Measurements from ENCODE around the gene RBMS3. TPM values are rescaled to one million over a fixed set of nuclear protein-coding genes. Genes with fewer than 3 reads are reported as not detected.
"Not testable (repeated sequence)": the region's sequence is repeated elsewhere in the genome, so short reads cannot be mapped to it uniquely, and the experiment has no call there.

The RBMS3 gene
- total RNA-seq, 3 donors from 2014 or later = 0.81 to 1.9 (median 1.1) TPM

GRCh38 chr3:29312395-29312794 is 31.5 kb downstream of the RBMS3 start:
- Mint-ChIP-seq H3K36me3 (ENCODE audit: insufficient read depth) (no peaks in the 10 kb centered on the region), H3K4me3 (no peak overlapping the region), H3K27me3 (ENCODE audit: low read depth) (no peaks in the 10 kb centered on the region), H3K4me1 (ENCODE audit: low read depth) (no peaks in the 10 kb centered on the region), H3K9me3 (no peaks in the 10 kb centered on the region)
- no peak for ATAC-seq
- DNase-seq = no peak

- no peaks in the 10 kb centered on the region for H3K27me3 Mint-ChIP-seq (ENCODE audit: low read depth)
- ATAC-seq (no peak), DNase-seq (no peak)
- no peaks in the 10 kb centered on the region for H3K9me3 Mint-ChIP-seq
- H3K4me1 Mint-ChIP-seq (ENCODE audit: low read depth) = no peaks in the 10 kb centered on the region
- no peaks in the 10 kb centered on the region for H3K36me3 Mint-ChIP-seq (ENCODE audit: insufficient read depth)
- H3K4me3 Mint-ChIP-seq = no peak overlapping the region
These were observed 32.1 kb downstream of the RBMS3 start for GRCh38 chr3:29312960-29313452.

- Mint-ChIP-seq H3K9me3 (no peaks in the 10 kb centered on the region), H3K4me3 (no peak overlapping the region)
- no peak for ATAC-seq
These were observed 33.3 kb downstream of the RBMS3 start for GRCh38 chr3:29313981-29314726.

GRCh38 chr3:29314727-29315088 is 33.8 kb downstream of the RBMS3 start:
- no peak for DNase-seq
- H3K4me1 Mint-ChIP-seq (ENCODE audit: low read depth) = no peaks in the 10 kb centered on the region
- H3K36me3 Mint-ChIP-seq (ENCODE audit: insufficient read depth) = no peaks in the 10 kb centered on the region
- no peak overlapping the region for H3K4me3 Mint-ChIP-seq
- H3K27me3 Mint-ChIP-seq (ENCODE audit: low read depth) = no peaks in the 10 kb centered on the region
- ATAC-seq = no peak
- H3K9me3 Mint-ChIP-seq = no peaks in the 10 kb centered on the region

More at GRCh38 chr3:29313981-29314726, 33.3 kb downstream of the RBMS3 start:
- Mint-ChIP-seq H3K27me3 (ENCODE audit: low read depth) (no peaks in the 10 kb centered on the region), H3K36me3 (ENCODE audit: insufficient read depth) (no peaks in the 10 kb centered on the region), H3K4me1 (ENCODE audit: low read depth) (no peaks in the 10 kb centered on the region)
- no peak for DNase-seq

GRCh38 chr3:29317659-29318173 is 36.8 kb downstream of the RBMS3 start:
- ATAC-seq (no peak), DNase-seq (no peak)
- H3K4me1 Mint-ChIP-seq (ENCODE audit: low read depth) = no peaks in the 10 kb centered on the region
- no peaks in the 10 kb centered on the region for H3K9me3 Mint-ChIP-seq
- no peak overlapping the region for H3K4me3 Mint-ChIP-seq
- H3K36me3 Mint-ChIP-seq (ENCODE audit: insufficient read depth) = no peaks in the 10 kb centered on the region
- no peaks in the 10 kb centered on the region for H3K27me3 Mint-ChIP-seq (ENCODE audit: low read depth)

- H3K27me3 Mint-ChIP-seq (ENCODE audit: low read depth) = no peaks in the 10 kb centered on the region
- no peak overlapping the region for H3K4me3 Mint-ChIP-seq
- no peaks in the 10 kb centered on the region for H3K36me3 Mint-ChIP-seq (ENCODE audit: insufficient read depth)
- no peaks in the 10 kb centered on the region for H3K4me1 Mint-ChIP-seq (ENCODE audit: low read depth)
- DNase-seq = no peak
- no peaks in the 10 kb centered on the region for H3K9me3 Mint-ChIP-seq
- no peak for ATAC-seq
These were observed 37.4 kb downstream of the RBMS3 start for GRCh38 chr3:29318251-29318650.

GRCh38 chr3:29319262-29319661 is 38.4 kb downstream of the RBMS3 start:
- no peak for ATAC-seq
- Mint-ChIP-seq H3K4me3 (no peak overlapping the region), H3K27me3 (ENCODE audit: low read depth) (no peaks in the 10 kb centered on the region), H3K9me3 (no peaks in the 10 kb centered on the region), H3K36me3 (ENCODE audit: insufficient read depth) (no peaks in the 10 kb centered on the region), H3K4me1 (ENCODE audit: low read depth) (peaks cover 1% of the 10 kb centered on the region)
- DNase-seq = no peak

GRCh38 chr3:29319798-29320197 is 38.9 kb downstream of the RBMS3 start:
- ATAC-seq (no peak), DNase-seq (no peak)
- H3K4me3 Mint-ChIP-seq = no peak overlapping the region
- no peaks in the 10 kb centered on the region for H3K27me3 Mint-ChIP-seq (ENCODE audit: low read depth)
- H3K4me1 Mint-ChIP-seq (ENCODE audit: low read depth) = peaks cover 1% of the 10 kb centered on the region
- no peaks in the 10 kb centered on the region for H3K36me3 Mint-ChIP-seq (ENCODE audit: insufficient read depth)
- no peaks in the 10 kb centered on the region for H3K9me3 Mint-ChIP-seq

- H3K4me1 Mint-ChIP-seq (ENCODE audit: low read depth) = peaks cover 1% of the 10 kb centered on the region
- no peaks in the 10 kb centered on the region for H3K9me3 Mint-ChIP-seq
- no peak for ATAC-seq
- no peaks in the 10 kb centered on the region for H3K36me3 Mint-ChIP-seq (ENCODE audit: insufficient read depth)
- H3K27me3 Mint-ChIP-seq (ENCODE audit: low read depth) = no peaks in the 10 kb centered on the region
- H3K4me3 Mint-ChIP-seq = no peak overlapping the region
- no peak for DNase-seq
These were observed 41.7 kb downstream of the RBMS3 start for GRCh38 chr3:29322586-29322985.

- DNase-seq (no peak), ATAC-seq (no peak)
- Mint-ChIP-seq H3K36me3 (ENCODE audit: insufficient read depth) (no peaks in the 10 kb centered on the region), H3K9me3 (no peaks in the 10 kb centered on the region), H3K4me1 (ENCODE audit: low read depth) (peaks cover 1% of the 10 kb centered on the region), H3K4me3 (no peak overlapping the region), H3K27me3 (ENCODE audit: low read depth) (no peaks in the 10 kb centered on the region)
These were observed 43.3 kb downstream of the RBMS3 start for GRCh38 chr3:29324180-29324651.

GRCh38 chr3:29326540-29326939 is 45.7 kb downstream of the RBMS3 start:
- H3K9me3 Mint-ChIP-seq; H3K4me3 Mint-ChIP-seq; ATAC-seq; H3K36me3 Mint-ChIP-seq (ENCODE audit: insufficient read depth); DNase-seq; H3K27me3 Mint-ChIP-seq (ENCODE audit: low read depth); H3K4me1 Mint-ChIP-seq (ENCODE audit: low read depth): not testable (repeated sequence)

GRCh38 chr3:29329986-29330890 is 49.4 kb downstream of the RBMS3 start:
- no peaks in the 10 kb centered on the region for H3K27me3 Mint-ChIP-seq (ENCODE audit: low read depth)
- ATAC-seq = no peak
- no peaks in the 10 kb centered on the region for H3K36me3 Mint-ChIP-seq (ENCODE audit: insufficient read depth)
- DNase-seq = no peak
- H3K4me3 Mint-ChIP-seq = no peak overlapping the region
- no peaks in the 10 kb centered on the region for H3K9me3 Mint-ChIP-seq
- no peaks in the 10 kb centered on the region for H3K4me1 Mint-ChIP-seq (ENCODE audit: low read depth)

- ATAC-seq = no peak
- no peak overlapping the region for H3K4me3 Mint-ChIP-seq
- no peaks in the 10 kb centered on the region for H3K36me3 Mint-ChIP-seq (ENCODE audit: insufficient read depth)
- no peaks in the 10 kb centered on the region for H3K27me3 Mint-ChIP-seq (ENCODE audit: low read depth)
- DNase-seq = no peak
- H3K4me1 Mint-ChIP-seq (ENCODE audit: low read depth) = no peaks in the 10 kb centered on the region
- no peaks in the 10 kb centered on the region for H3K9me3 Mint-ChIP-seq
These were observed 50.2 kb downstream of the RBMS3 start for GRCh38 chr3:29331035-29331434.

- no peaks in the 10 kb centered on the region for H3K4me1 Mint-ChIP-seq (ENCODE audit: low read depth)
- H3K27me3 Mint-ChIP-seq (ENCODE audit: low read depth) = no peaks in the 10 kb centered on the region
- ATAC-seq (no peak), DNase-seq (no peak)
- no peak overlapping the region for H3K4me3 Mint-ChIP-seq
- no peaks in the 10 kb centered on the region for H3K36me3 Mint-ChIP-seq (ENCODE audit: insufficient read depth)
- no peaks in the 10 kb centered on the region for H3K9me3 Mint-ChIP-seq
These were observed 50.8 kb downstream of the RBMS3 start for GRCh38 chr3:29331456-29332194.

All from activated T-cell treated with anti-CD3 and anti-CD28 coated beads, Interleukin-2, amount 50 U/mL, for 4 hours (primary cell).